Measurements from ENCODE around the gene TAS2R42.

- no peak for TF ChIP-seq CTCF (IDR thresholded peaks at IDR 0.05; ENCODE audit: poor library complexity)
- TF ChIP-seq EZH2 (IDR thresholded peaks at IDR 0.05; ENCODE audit: borderline replicate concordance) = no peak
- TF ChIP-seq EZH2phosphoT487 (IDR thresholded peaks at IDR 0.05; ENCODE audit: low read depth, severe bottlenecking, unreplicated experiment) = no peak
Measured at GRCh38 chr12:11178250-11178649, 8.5 kb downstream of the TAS2R42 start.
